Esophagus (tissue), 2 donors: ENCODE data around the gene LAMC3. TPM values are rescaled to one million over a fixed set of nuclear protein-coding genes. Genes with fewer than 3 reads are reported as not detected.

Experiments
- H3K27ac ChIP-seq, 2 donors: one replicate each; pipeline ENCODE4 v1.5.1; 2013; ENCODE audit warnings: low read depth in 2 of 2, mild to moderate bottlenecking in 2 of 2, inconsistent platforms in 1 of 2, low read length in 1 of 2, moderate library complexity in 1 of 2
- H3K27me3 ChIP-seq, 2 donors: one replicate each; pipeline ENCODE4 v1.6.1; 2013; ENCODE audit warnings: low read length in 2 of 2, control low read depth in 1 of 2, mild to moderate bottlenecking in 1 of 2; ENCODE audit not compliant: insufficient read depth in 2 of 2, control insufficient read depth in 1 of 2
- H3K36me3 ChIP-seq, 2 donors: one replicate each; pipeline ENCODE4 v1.6.1; 2013; ENCODE audit warnings: low read length in 1 of 2; ENCODE audit not compliant: control insufficient read depth in 2 of 2, insufficient read depth in 2 of 2
- H3K4me1 ChIP-seq, 2 donors: one replicate each; pipeline ENCODE4 v1.6.1; 2013; ENCODE audit warnings: low read length in 1 of 2; ENCODE audit not compliant: control insufficient read depth in 2 of 2, insufficient read depth in 2 of 2
- H3K4me3 ChIP-seq, 2 donors: one replicate each; pipeline ENCODE4 v1.5.1; 2013; ENCODE audit warnings: low read length in 2 of 2, mild to moderate bottlenecking in 2 of 2, low read depth in 1 of 2, moderate library complexity in 1 of 2
- H3K9me3 ChIP-seq, 2 donors: one replicate each; pipeline ENCODE4 v1.6.1; 2013; ENCODE audit warnings: mild to moderate bottlenecking in 2 of 2, low read depth in 1 of 2, low read length in 1 of 2, moderate library complexity in 1 of 2; ENCODE audit not compliant: control insufficient read depth in 2 of 2, insufficient read depth in 1 of 2
- WGBS, 2 donors: extraction: QIAGEN DNeasy Blood & Tissue Kit; methylation state at CpG; one replicate each; pipeline ENCODE4 v1.1.7; 2013; 5-methylcytosine and 5-hydroxymethylcytosine counted together
- polyA plus RNA-seq, 2 donors: library from polyadenylated mRNA; stranded (reverse); fragments of 200-250 nt; gene quantifications; one replicate each; pipeline ENCODE4 v1.2.3, GENCODE V29; 2013
- donor health status: healthy with polysubstance abuse.
- donor health status: Bipolar disorder and iron deficiency.

LAMC3 gene
- polyA plus RNA-seq, 2 donors = 1.1 to 1.2 TPM

- H3K27ac ChIP-seq = no peak overlapping the region
- H3K27me3 ChIP-seq = no peaks in the 10 kb centered on the region
- H3K4me3 ChIP-seq = no peak overlapping the region
- 63 to 64% methylated on average over 9 of the region's 9 CpGs for WGBS, 2 donors
- no peaks in the 10 kb centered on the region for H3K36me3 ChIP-seq
- H3K4me1 ChIP-seq = no peaks in the 10 kb centered on the region
- H3K9me3 ChIP-seq = no peaks in the 10 kb centered on the region
These were observed 58.7 kb downstream of the LAMC3 start for GRCh38 chr9:131067625-131068024.

- Histone ChIP-seq H3K4me1 (no peaks in the 10 kb centered on the region), H3K27me3 (no peaks in the 10 kb centered on the region), H3K9me3 (no peaks in the 10 kb centered on the region), H3K27ac (no peak overlapping the region), H3K4me3 (no peak overlapping the region), H3K36me3 (no peaks in the 10 kb centered on the region)
- WGBS, 2 donors = 54 to 60% methylated on average over 14 of the region's 14 CpGs
These were observed 59.3 kb downstream of the LAMC3 start for GRCh38 chr9:131068076-131068816.

- Histone ChIP-seq H3K36me3 (no peaks in the 10 kb centered on the region), H3K4me1 (no peaks in the 10 kb centered on the region), H3K27ac (no peak overlapping the region), H3K27me3 (no peaks in the 10 kb centered on the region), H3K9me3 (no peaks in the 10 kb centered on the region), H3K4me3 (no peak overlapping the region)
- 79 to 84% methylated on average over 15 of the region's 15 CpGs for WGBS, 2 donors
These were observed 60.7 kb downstream of the LAMC3 start for GRCh38 chr9:131069699-131070098.

- 88 to 89% methylated on average over 16 of the region's 16 CpGs for WGBS, 2 donors
- Histone ChIP-seq H3K27me3 (no peaks in the 10 kb centered on the region), H3K4me3 (no peak overlapping the region), H3K4me1 (no peaks in the 10 kb centered on the region), H3K9me3 (no peaks in the 10 kb centered on the region), H3K27ac (no peak overlapping the region), H3K36me3 (no peaks in the 10 kb centered on the region)
These were observed 63.3 kb downstream of the LAMC3 start for GRCh38 chr9:131072107-131072870.

GRCh38 chr9:131072871-131073237, 63.9 kb downstream of the LAMC3 start:
- 86 to 88% methylated on average over 9 of the region's 9 CpGs for WGBS, 2 donors
- Histone ChIP-seq H3K4me1 (no peaks in the 10 kb centered on the region), H3K36me3 (no peaks in the 10 kb centered on the region), H3K4me3 (no peak overlapping the region), H3K27me3 (no peaks in the 10 kb centered on the region), H3K9me3 (no peaks in the 10 kb centered on the region), H3K27ac (no peak overlapping the region)

- 78 to 81% methylated on average over 15 of the region's 15 CpGs for WGBS, 2 donors
- no peak overlapping the region for H3K4me3 ChIP-seq
- no peaks in the 10 kb centered on the region for H3K4me1 ChIP-seq
- no peaks in the 10 kb centered on the region for H3K27me3 ChIP-seq
- no peaks in the 10 kb centered on the region for H3K9me3 ChIP-seq
- no peak overlapping the region for H3K27ac ChIP-seq
- no peaks in the 10 kb centered on the region for H3K36me3 ChIP-seq
These were observed 67.6 kb downstream of the LAMC3 start for GRCh38 chr9:131076347-131077195.

- Histone ChIP-seq H3K27me3 (no peaks in the 10 kb centered on the region), H3K36me3 (no peaks in the 10 kb centered on the region), H3K27ac (no peak overlapping the region), H3K4me3 (no peak overlapping the region), H3K4me1 (peaks cover 0 to 5% of the 10 kb centered on the region in 2 donors), H3K9me3 (no peaks in the 10 kb centered on the region)
- WGBS, 2 donors = 82 to 86% methylated on average over 17 of the region's 17 CpGs
These were observed 69.7 kb downstream of the LAMC3 start for GRCh38 chr9:131078427-131079366.

GRCh38 chr9:131080589-131080988, 71.6 kb downstream of the LAMC3 start:
- Histone ChIP-seq H3K27me3 (no peaks in the 10 kb centered on the region), H3K27ac (peak overlapping the region; percentile 56 to 66), H3K4me3 (no peak overlapping the region), H3K36me3 (no peaks in the 10 kb centered on the region), H3K4me1 (peaks cover 0 to 5% of the 10 kb centered on the region in 2 donors), H3K9me3 (no peaks in the 10 kb centered on the region)
- 46 to 57% methylated on average over 9 of the region's 9 CpGs for WGBS, 2 donors

- WGBS, 2 donors = 88 to 90% methylated on average over 9 of the region's 9 CpGs
- Histone ChIP-seq H3K9me3 (no peaks in the 10 kb centered on the region), H3K4me1 (peaks cover 0 to 5% of the 10 kb centered on the region in 2 donors), H3K4me3 (no peak overlapping the region), H3K36me3 (no peaks in the 10 kb centered on the region), H3K27ac (no peak overlapping the region), H3K27me3 (no peaks in the 10 kb centered on the region)
These were observed 72.9 kb downstream of the LAMC3 start for GRCh38 chr9:131081868-131082267.
